GM20431 (cell line): Measurements from ENCODE around the gene RMDN3.

ENCODE experiments used
- in situ Hi-C: fragments of 300-500 bp; cut with MseI, MboI; formaldehyde crosslinking; loops from one replicate; pipeline ENCODE4 v1.15.0; 2020; ENCODE audit warnings: low sequenced_read_pairs; ENCODE audit not compliant: unreplicated experiment

RMDN3 gene

GRCh38 chr15:40754883-40755811 lies at the start of gene RMDN3:
RMDN3 (minus strand) TSS chr15:40755254; CDS start chr15:40754783, 471 bp downstream.
- in situ Hi-C loops: no loop called here

GRCh38 chr15:40803688-40804087 lies 48.6 kb upstream of the RMDN3 start:
- in situ Hi-C loops: no loop called here

- in situ Hi-C loops: no loop called here
Observed at GRCh38 chr15:40803076-40803475, 48.0 kb upstream of the RMDN3 start.

GRCh38 chr15:40799523-40799922 lies 44.5 kb upstream of the RMDN3 start:
- in situ Hi-C loops: no loop called here

GRCh38 chr15:40796512-40796911 lies 41.5 kb upstream of the RMDN3 start:
- in situ Hi-C loops: no loop called here

- in situ Hi-C loops: no loop called here
Observed at GRCh38 chr15:40796041-40796440, 41.0 kb upstream of the RMDN3 start.

- in situ Hi-C loops: no loop called here
Observed at GRCh38 chr15:40793216-40793989, 38.3 kb upstream of the RMDN3 start.

GRCh38 chr15:40792394-40792793 lies 37.3 kb upstream of the RMDN3 start:
- in situ Hi-C loops: no loop called here

GRCh38 chr15:40790718-40791117 lies 35.7 kb upstream of the RMDN3 start:
- in situ Hi-C loops: no loop called here

- in situ Hi-C loops: no loop called here
Observed at GRCh38 chr15:40789999-40790398, 34.9 kb upstream of the RMDN3 start.

GRCh38 chr15:40789119-40789518 lies 34.1 kb upstream of the RMDN3 start:
- in situ Hi-C loops: no loop called here

GRCh38 chr15:40787991-40788390 lies 32.9 kb upstream of the RMDN3 start:
- in situ Hi-C loops: no loop called here

- in situ Hi-C loops: no loop called here
Observed at GRCh38 chr15:40787344-40787841, 32.3 kb upstream of the RMDN3 start.

- in situ Hi-C loops: no loop called here
Observed at GRCh38 chr15:40785814-40786213, 30.8 kb upstream of the RMDN3 start.

- in situ Hi-C loops: no loop called here
Observed at GRCh38 chr15:40785164-40785563, 30.1 kb upstream of the RMDN3 start.

GRCh38 chr15:40782609-40783227 lies 27.7 kb upstream of the RMDN3 start:
- in situ Hi-C loops: no loop called here

GRCh38 chr15:40776537-40777141 lies 21.6 kb upstream of the RMDN3 start:
- in situ Hi-C loops: no loop called here

- in situ Hi-C loops: no loop called here
Observed at GRCh38 chr15:40775740-40776536, 20.9 kb upstream of the RMDN3 start.

- in situ Hi-C loops: no loop called here
Observed at GRCh38 chr15:40775007-40775406, 20.0 kb upstream of the RMDN3 start.
